Neural cell (in vitro differentiated cells): ENCODE data around the gene DUSP2. TPM values are rescaled to one million over a fixed set of nuclear protein-coding genes. Genes with fewer than 3 reads are reported as not detected.

Experiments used
- H2AFZ ChIP-seq: fragments of 200-600, 300-800 bp; sonication (generic), shearing (Covaris generic); 2 replicates; pipeline ENCODE4 v1.6.0; 2014; ENCODE audit warnings: low read depth, mild to moderate bottlenecking, antibody characterized with exemption, low read length, moderate library complexity
- H3F3A ChIP-seq: fragments of 200-600 bp; shearing (Covaris generic); 2 replicates; pipeline ENCODE4 v1.6.1; 2016; ENCODE audit warnings: mild to moderate bottlenecking, moderate library complexity, mixed read lengths, antibody characterized with exemption, low read length; ENCODE audit not compliant: insufficient read depth, poor library complexity, severe bottlenecking
- H3K27ac ChIP-seq: fragments of 200-600, 300-800 bp; sonication (generic), shearing (Covaris generic); 2 replicates; pipeline ENCODE4 v1.5.1; 2014; ENCODE audit warnings: mild to moderate bottlenecking, low read length, moderate library complexity
- H3K27me3 ChIP-seq: fragments of 300-800, 200-600 bp; sonication (generic), shearing (Covaris generic); 2 replicates; pipeline ENCODE4 v1.6.0; 2014; ENCODE audit warnings: mild to moderate bottlenecking, low read depth, low read length, moderate library complexity; ENCODE audit not compliant: insufficient read depth
- H3K36me3 ChIP-seq: fragments of 300-800, 200-600 bp; sonication (generic), shearing (Covaris generic); 2 replicates; pipeline ENCODE4 v1.5.1; 2014; ENCODE audit warnings: mild to moderate bottlenecking, antibody characterized with exemption, low read length, moderate library complexity; ENCODE audit not compliant: insufficient read depth
- H3K4me2 ChIP-seq: fragments of 300-800, 200-600 bp; sonication (generic), shearing (Covaris generic); 2 replicates; pipeline ENCODE4 v1.6.0; 2014; ENCODE audit warnings: mild to moderate bottlenecking, low read length
- H3K4me3 ChIP-seq: fragments of 300-800, 200-600 bp; sonication (generic), shearing (Covaris generic); 2 replicates; pipeline ENCODE4 v1.5.1; 2014; ENCODE audit warnings: mild to moderate bottlenecking, low read length, moderate library complexity
- H3K79me2 ChIP-seq: fragments of 200-600 bp; shearing (Covaris generic); replicated peaks from 2 replicates; pipeline ENCODE4 v1.6.0; 2014; ENCODE audit warnings: mild to moderate bottlenecking, low read length, moderate library complexity; ENCODE audit not compliant: insufficient read depth
- H3K9ac ChIP-seq: fragments of 300-800, 200-600 bp; sonication (generic), shearing (Covaris generic); 2 replicates; pipeline ENCODE4 v1.6.1; 2016; ENCODE audit warnings: mild to moderate bottlenecking, low read length, mixed read lengths
- H3K9me2 ChIP-seq: fragments of 200-600 bp; shearing (Covaris generic); 2 replicates; pipeline ENCODE4 v1.6.1; 2016; ENCODE audit warnings: mild to moderate bottlenecking, low read length, mixed read lengths; ENCODE audit not compliant: insufficient read depth
- H3K9me3 ChIP-seq: fragments of 200-600, 300-800 bp; sonication (generic), shearing (Covaris generic); 2 replicates; pipeline ENCODE4 v1.6.1; 2016; ENCODE audit warnings: mild to moderate bottlenecking, mixed run types, low read length, moderate library complexity, mixed read lengths
- H4K20me1 ChIP-seq: fragments of 200-600 bp; shearing (Covaris generic); 2 replicates; pipeline ENCODE4 v1.6.1; 2016; ENCODE audit warnings: mild to moderate bottlenecking, mixed run types; ENCODE audit not compliant: insufficient read depth
- EP300 ChIP-seq: fragments of 450-650 bp; conservative IDR thresholded peaks from 2 replicates; pipeline ENCODE4 v1.6.1; 2014; ENCODE audit warnings: antibody characterized with exemption, mild to moderate bottlenecking, moderate library complexity; ENCODE audit not compliant: poor library complexity, severe bottlenecking
- EZH2 ChIP-seq: fragments of 200-600, 300-800 bp; shearing (Covaris generic), sonication (generic); IDR thresholded peaks from 2 replicates; pipeline ENCODE4 v1.6.1; 2014; ENCODE audit warnings: antibody characterized with exemption, low read length, borderline replicate concordance, mild to moderate bottlenecking; ENCODE audit not compliant: insufficient read depth, poor library complexity, severe bottlenecking
- MXI1 ChIP-seq: fragments of 450-650 bp; conservative IDR thresholded peaks from 2 replicates; pipeline ENCODE4 v1.6.1; 2014; ENCODE audit warnings: antibody characterized with exemption, mild to moderate bottlenecking; ENCODE audit not compliant: poor library complexity, severe bottlenecking
- POLR2AphosphoS5 ChIP-seq: IDR thresholded peaks from 2 replicates; pipeline ENCODE4 v1.6.1; 2012
- RAD21 ChIP-seq: fragments of 450-650 bp; conservative IDR thresholded peaks from 2 replicates; pipeline ENCODE4 v1.6.1; 2014; ENCODE audit warnings: antibody characterized with exemption, mild to moderate bottlenecking, moderate library complexity
- SMC3 ChIP-seq: fragments of 450-650 bp; conservative IDR thresholded peaks from 2 replicates; pipeline ENCODE4 v1.6.1; 2014; ENCODE audit warnings: antibody characterized with exemption, mild to moderate bottlenecking, moderate library complexity; ENCODE audit not compliant: poor library complexity
- TAF1 ChIP-seq: IDR thresholded peaks from 2 replicates; pipeline ENCODE4 v1.6.1; 2012; ENCODE audit warnings: low read depth
- polyA plus RNA-seq: library from polyadenylated mRNA; depleted of rRNA; stranded (reverse); fragments of >200 nt; gene quantifications from 2 replicates; pipeline ENCODE4 v1.2.3, GENCODE V29; 2014
- TF ChIP-seq, protein P1 (sequence below): fragments of 450-650 bp; IDR thresholded peaks from 2 replicates; pipeline ENCODE4 v1.5.1; 2014; ENCODE audit warnings: antibody characterized with exemption, mild to moderate bottlenecking, moderate library complexity; ENCODE audit not compliant: poor library complexity, severe bottlenecking
- TF ChIP-seq, protein P2 (sequence below): IDR thresholded peaks from 2 replicates; pipeline ENCODE4 v1.6.1; 2012; ENCODE audit warnings: borderline replicate concordance

Gene DUSP2
- polyA plus RNA-seq, 1 donor from 2014 or later, result 2.1 TPM

DNA sequence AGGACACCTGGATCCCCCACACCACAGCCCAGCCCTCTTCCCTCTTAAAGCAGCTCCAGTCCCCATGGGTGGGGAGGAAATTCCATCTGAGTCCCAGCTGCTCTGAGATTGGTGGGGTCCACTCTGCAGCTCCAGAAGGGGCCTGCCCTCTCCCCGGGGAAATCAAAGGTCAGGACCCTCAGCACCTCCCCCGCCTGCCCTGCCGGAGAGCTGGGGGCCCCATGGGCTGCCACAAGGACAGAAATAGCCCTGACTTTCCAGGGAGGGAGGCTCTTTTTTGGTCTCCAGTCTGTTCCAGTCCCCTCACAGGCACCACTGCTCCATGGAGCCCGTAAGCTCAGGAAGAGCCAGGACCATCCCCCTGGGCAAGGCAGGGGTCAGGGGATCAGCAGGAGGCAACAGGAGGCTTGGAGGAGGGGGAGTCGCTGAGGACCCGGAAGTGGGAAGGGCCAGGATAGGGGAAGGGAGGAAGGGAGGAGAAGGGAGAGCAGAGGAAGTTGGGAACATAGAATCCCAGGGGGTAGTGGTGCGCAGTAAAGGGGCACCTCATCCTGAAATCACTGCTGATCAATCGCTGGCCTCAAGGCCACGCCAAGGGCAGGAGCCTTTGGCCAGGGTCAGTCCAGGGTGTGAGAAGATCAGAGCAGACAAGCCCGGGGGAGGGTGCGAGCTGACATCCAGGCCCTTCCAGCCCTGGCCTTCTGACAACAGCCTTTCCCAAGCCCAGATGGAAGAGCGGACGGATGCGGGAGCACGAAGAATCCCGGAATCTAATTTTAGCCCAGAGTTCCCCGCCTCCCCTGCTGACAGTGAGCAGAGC, 36.5 kb downstream of the DUSP2 start:
- Histone ChIP-seq H3K9me3 (no peaks in the 10 kb centered on the region), H3F3A (no peaks in the 10 kb centered on the region), H3K9ac (no peak overlapping the region), H3K4me3 (no peak overlapping the region), H3K27me3 (no peaks in the 10 kb centered on the region), H4K20me1 (no peaks in the 10 kb centered on the region), H3K4me2 (no peak overlapping the region), H3K79me2 (no peaks in the 10 kb centered on the region), H3K27ac (no peak overlapping the region), H2AFZ (no peak overlapping the region), H3K36me3 (no peaks in the 10 kb centered on the region), H3K9me2 (no peaks in the 10 kb centered on the region)
- TF ChIP-seq EP300 (no peak), TAF1 (no peak), POLR2AphosphoS5 (no peak), EZH2 (no peak), RAD21 (no peak), MXI1 (no peak), SMC3 (no peak)
- TF ChIP-seq, protein P1, sequence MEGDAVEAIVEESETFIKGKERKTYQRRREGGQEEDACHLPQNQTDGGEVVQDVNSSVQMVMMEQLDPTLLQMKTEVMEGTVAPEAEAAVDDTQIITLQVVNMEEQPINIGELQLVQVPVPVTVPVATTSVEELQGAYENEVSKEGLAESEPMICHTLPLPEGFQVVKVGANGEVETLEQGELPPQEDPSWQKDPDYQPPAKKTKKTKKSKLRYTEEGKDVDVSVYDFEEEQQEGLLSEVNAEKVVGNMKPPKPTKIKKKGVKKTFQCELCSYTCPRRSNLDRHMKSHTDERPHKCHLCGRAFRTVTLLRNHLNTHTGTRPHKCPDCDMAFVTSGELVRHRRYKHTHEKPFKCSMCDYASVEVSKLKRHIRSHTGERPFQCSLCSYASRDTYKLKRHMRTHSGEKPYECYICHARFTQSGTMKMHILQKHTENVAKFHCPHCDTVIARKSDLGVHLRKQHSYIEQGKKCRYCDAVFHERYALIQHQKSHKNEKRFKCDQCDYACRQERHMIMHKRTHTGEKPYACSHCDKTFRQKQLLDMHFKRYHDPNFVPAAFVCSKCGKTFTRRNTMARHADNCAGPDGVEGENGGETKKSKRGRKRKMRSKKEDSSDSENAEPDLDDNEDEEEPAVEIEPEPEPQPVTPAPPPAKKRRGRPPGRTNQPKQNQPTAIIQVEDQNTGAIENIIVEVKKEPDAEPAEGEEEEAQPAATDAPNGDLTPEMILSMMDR, result no peak

DNA sequence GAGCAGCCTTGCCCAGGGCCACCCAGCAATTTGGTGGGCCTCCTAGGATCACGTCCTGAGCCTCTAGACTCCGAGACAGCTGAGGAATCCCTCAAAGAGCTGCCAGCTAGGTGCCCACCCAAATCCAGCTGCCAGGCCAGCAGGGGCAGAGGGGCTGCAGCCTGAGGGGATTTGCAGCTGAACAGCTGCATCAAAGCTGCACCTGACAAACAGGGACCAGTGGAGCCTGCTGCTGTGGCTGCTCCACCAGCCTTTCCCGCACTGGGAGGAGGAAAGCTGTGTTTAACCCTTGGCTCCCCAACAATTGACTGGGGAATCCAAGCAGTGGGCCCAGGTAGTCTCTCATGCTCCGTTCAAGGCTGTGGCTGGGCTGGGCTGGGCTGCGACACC, 37.1 kb downstream of the DUSP2 start:
- Histone ChIP-seq H3F3A (no peaks in the 10 kb centered on the region), H3K27me3 (no peaks in the 10 kb centered on the region), H4K20me1 (no peaks in the 10 kb centered on the region), H3K4me2 (no peak overlapping the region), H3K4me3 (no peak overlapping the region), H3K9me3 (no peaks in the 10 kb centered on the region), H3K9me2 (no peaks in the 10 kb centered on the region), H3K36me3 (no peaks in the 10 kb centered on the region), H2AFZ (no peak overlapping the region), H3K79me2 (no peaks in the 10 kb centered on the region), H3K27ac (no peak overlapping the region), H3K9ac (no peak overlapping the region)
- TF ChIP-seq, protein P2, sequence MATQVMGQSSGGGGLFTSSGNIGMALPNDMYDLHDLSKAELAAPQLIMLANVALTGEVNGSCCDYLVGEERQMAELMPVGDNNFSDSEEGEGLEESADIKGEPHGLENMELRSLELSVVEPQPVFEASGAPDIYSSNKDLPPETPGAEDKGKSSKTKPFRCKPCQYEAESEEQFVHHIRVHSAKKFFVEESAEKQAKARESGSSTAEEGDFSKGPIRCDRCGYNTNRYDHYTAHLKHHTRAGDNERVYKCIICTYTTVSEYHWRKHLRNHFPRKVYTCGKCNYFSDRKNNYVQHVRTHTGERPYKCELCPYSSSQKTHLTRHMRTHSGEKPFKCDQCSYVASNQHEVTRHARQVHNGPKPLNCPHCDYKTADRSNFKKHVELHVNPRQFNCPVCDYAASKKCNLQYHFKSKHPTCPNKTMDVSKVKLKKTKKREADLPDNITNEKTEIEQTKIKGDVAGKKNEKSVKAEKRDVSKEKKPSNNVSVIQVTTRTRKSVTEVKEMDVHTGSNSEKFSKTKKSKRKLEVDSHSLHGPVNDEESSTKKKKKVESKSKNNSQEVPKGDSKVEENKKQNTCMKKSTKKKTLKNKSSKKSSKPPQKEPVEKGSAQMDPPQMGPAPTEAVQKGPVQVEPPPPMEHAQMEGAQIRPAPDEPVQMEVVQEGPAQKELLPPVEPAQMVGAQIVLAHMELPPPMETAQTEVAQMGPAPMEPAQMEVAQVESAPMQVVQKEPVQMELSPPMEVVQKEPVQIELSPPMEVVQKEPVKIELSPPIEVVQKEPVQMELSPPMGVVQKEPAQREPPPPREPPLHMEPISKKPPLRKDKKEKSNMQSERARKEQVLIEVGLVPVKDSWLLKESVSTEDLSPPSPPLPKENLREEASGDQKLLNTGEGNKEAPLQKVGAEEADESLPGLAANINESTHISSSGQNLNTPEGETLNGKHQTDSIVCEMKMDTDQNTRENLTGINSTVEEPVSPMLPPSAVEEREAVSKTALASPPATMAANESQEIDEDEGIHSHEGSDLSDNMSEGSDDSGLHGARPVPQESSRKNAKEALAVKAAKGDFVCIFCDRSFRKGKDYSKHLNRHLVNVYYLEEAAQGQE, result no peak
- TF ChIP-seq RAD21, result no peak
- no peak for TF ChIP-seq EZH2
- TF ChIP-seq POLR2AphosphoS5, result no peak
- TF ChIP-seq EP300, result no peak
- TF ChIP-seq MXI1, result no peak
- no peak for TF ChIP-seq TAF1
- TF ChIP-seq, protein P1, result no peak
- TF ChIP-seq SMC3, result no peak
